CD4-positive, alpha-beta T cell treated with Interleukin-1 beta for 1 hour (primary cell): ENCODE data around the gene SPRED2.

Source experiments
- DNase-seq, 2 donors: peaks; one replicate each; pipeline ENCODE4 v3.0.0-alpha.2; 2020 to 2022

Gene SPRED2

DNA sequence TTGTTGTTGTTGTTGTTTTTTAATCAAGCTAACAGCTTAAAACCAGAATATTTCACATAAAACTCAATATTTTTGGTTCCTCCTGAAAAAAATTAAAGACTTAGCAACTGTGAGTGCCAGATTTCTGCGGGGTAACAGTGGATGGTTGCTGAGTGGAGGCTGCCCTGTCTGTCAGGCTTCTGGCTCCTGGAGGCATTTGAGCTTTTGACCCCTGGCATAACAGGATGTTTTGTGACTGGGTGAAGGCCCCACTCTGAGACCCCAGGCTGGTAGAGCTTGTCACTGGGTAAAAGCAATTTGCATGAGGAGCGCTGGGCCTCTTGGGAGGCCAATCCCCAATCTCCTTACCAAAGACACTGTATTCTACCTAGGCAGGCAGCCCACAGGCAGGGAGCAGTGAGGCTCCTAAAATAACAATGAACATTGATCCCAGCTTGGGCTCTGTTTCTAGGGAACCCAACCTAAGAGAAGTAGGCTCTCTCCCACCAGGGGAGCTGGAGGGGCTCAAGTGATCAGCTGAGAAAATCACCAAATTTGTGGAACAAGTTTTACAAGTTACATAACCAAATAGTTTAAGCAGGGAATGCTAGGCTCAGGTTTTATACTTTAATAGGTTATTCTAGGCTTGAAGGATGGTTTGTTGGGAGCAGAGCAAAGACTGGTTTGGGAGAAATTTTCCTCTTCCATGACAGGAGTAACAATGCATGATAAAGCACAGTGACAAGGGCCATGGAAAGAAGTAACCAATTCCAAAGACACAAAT lies 5.9 kb upstream of the SPRED2 start:
- no peak for DNase-seq

DNA sequence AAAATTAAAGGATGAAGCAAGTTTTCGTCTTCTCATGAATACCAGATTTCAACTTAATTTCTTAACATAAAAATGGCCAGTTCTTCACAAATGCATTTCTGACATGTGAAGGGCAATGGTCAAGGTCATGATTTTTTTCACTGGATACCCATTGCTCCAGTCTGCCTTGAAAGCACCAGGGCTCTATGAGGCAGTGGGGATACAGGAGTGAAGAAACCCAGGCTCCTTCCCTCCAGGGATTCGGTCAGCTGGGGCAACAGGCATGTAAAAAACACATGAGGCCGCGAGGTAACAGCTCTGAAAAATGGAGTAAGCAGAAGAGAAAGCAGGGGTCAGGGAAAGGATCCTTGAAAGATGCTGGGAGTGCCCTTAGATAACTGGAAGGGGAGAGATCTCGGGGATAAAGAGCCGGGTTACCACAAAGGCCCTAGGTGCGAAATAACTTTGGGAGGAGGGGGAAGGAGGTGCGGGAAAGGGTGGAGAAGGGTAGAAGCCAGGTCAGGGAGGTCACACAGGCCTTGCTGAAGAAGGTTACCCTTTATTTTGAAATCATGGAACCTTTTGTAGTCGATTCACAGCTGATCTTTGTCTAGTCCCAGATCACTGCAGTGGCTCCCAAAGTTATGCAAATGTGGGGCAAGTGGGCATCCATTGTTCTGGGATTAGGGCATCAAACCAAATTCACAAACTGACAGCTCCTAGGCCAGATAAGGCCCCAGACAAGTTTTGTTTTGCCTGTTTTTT lies 5.2 kb upstream of the SPRED2 start:
- DNase-seq = no peak

DNA sequence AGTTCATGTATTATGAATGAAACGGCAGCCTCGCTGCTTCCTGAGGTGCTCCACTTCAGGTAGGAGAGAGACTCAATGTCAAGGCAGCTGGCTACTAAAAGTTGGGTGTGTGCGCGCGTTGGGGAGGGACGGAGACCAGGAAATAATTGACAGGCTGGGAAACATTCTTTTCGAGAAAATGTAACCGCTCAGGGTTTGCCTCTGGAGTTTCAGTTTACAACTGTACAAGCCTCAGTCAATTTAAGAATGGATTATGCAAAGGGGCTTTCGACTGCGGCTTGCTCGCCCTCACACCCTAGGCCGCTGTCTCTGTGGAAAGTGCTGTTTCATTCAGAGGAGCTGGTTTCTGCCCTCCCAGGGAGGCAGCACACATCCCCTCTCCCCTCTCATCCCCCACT lies 4.4 kb upstream of the SPRED2 start:
- peak in 1 of 2 donors; percentile 15 for DNase-seq

DNA sequence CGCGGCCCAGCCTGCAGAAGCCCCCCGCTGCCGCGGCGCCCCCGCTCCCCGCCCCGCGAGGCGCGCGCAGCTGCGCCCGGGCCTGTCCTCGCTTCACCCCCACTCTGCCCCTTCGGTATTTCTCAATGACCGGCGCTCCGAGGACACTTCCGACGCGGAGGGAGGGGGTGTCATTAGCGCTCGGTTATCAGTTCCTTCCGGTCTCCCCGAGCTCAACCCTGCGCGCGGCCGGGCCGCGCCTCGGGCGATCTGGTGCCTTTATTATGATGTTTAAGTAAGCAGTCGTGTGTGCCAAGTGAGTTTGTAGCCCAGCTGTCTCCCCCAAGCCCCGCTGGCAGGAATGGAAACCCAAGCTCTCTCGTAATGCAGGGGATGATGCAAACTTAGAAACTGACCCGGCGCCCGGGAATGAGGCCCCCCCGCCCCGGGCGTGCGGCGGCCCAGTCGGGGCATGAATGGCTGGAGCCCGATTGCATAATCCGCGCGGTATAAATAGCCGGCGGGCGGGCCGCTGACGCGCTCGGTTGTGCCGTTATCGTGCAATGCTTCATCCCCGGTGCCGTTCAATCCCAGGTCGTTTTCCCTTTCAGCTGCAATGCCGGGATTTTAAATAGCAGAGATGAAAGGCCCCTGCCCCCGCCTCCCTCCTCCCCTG lies 3.9 kb upstream of the SPRED2 start:
- DNase-seq = peak; percentile 47 to 66

DNA sequence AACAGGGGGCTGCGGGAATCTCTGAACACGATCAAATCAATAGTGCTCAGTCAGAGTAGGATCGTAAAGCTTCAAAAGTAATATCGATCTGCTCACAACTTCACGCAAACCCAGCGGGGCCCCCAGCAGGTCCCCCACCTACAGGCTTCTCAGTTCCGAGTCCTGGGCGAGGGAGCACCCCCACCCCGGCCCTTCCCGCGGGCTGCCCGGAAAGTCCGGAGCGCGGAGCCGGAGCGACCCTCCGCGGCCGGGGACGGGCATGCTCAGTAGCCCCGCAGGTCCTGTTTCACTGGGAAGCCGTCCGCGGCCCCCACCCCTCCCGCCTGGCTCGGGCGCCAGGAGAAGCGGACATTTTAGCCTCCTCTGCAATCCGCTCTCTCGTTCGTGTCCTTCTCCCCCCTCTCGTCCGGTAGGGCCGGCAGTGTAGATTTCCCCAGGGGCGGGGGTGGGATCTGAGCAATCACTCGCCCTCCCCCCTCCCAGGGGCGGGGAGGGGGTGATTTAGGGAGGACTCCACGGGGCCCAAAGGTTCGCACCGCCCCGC lies 3.3 kb upstream of the SPRED2 start:
- DNase-seq = peak; percentile 26 to 41

DNA sequence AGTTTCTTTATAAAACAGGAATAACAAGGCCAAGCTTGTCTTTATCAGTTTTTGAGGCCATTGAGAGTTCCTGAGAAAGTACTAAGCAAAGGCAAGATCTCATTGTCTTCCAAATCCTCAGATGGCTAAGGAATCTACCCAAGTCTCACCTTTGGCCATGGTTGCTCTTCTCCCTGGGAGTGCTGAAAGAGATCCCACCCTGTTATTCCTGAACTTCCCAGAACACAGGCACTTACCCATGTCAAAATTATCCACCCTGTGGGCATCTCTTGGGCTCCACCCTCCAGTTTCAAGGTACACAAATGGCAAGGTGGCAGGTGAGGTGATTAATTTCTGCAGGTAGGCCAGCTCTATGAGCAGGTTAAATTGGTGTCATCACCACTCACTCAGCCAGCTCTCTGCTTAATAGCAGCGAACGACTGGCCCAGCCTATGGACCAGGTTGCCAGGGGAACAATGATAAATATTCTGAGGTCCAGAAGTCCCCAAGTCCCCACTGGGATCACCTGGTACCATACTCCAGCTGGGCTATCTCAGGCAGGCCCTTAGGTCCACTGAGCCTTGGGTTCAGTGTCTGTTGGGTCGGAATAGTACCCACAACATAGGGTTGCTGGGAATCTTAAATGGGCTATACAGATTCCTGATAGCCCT lies 2.3 kb upstream of the SPRED2 start:
- DNase-seq = no peak

DNA sequence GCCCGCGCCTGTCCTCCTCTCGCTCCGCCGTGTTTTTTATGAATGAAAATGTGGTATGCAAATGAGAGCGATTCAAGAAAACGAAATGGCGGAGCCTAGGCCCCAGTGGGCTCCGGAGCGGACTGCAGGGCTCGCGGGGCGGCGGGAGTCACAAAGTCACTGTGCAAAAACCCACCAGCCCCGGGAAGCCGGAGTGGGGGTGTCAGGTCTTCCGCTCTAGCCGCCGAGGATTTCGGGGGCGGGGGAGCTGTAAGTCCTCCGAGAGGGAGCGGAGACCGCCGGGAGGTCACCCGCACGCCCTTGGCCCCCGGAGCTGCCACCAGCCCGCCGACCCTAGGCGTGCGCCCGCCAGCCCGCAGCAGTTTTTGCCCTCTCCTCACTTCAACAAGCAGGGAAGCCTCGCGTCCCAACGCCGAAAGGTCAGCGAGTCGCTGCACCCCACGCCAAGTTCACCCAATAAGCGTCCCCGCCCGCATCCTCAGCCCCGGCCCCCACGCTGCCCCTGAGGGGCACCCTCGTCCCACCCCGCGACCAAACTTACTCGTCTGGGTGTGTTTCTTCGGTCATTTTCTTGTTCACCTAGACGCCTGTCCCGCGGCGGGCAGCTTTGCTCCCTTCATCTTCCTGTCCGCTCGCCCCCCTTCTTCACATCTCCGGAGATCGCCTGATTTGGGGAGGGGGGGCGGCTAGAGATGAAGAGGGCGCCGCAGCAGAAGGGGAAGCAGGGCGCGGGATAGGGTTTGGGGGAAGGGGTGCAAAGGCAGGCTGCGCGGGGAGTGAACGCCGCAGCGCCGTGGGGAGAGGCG lies 775 bp downstream of the SPRED2 start:
- DNase-seq = peak; percentile 25 to 44

DNA sequence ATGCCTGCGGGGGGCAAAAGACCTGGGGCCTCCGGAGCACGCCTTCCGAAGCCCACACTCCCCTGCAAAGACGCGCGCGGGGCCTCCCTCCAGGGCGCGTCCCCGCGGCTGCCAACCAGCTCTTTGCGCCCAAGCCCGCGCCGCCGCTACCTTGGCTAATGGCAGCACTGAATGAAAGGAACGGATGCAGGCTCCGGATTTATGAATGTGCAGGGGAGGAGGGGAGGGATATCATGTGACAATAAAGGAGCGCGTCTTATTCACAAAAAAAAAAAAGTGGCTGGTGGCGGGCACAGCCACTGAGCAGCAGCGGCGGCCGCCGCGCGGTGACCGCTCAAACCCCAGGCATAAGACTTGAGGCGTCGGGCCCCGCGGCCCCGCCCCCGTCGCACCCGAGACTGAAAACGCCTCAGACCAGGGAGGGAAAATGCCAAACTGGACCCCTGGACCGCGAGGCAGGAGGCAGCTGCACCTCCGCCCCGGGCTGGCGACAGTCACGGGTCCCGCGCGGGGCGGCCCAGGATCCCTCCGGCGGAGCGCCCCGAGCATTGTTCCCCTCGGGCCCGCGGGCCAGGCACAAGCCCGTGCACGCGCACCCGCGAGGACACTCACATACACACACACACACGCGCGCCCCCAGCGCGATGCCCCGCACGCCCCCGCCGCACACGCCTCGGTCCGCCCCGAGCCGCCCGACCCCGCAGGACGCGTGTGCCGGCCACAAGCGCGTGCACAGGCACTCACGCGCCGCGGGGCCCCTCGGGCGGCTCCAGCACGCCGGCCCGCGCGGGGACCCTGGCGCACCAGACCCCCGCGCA lies 1.6 kb downstream of the SPRED2 start:
- DNase-seq = peak; percentile 56 to 68

DNA sequence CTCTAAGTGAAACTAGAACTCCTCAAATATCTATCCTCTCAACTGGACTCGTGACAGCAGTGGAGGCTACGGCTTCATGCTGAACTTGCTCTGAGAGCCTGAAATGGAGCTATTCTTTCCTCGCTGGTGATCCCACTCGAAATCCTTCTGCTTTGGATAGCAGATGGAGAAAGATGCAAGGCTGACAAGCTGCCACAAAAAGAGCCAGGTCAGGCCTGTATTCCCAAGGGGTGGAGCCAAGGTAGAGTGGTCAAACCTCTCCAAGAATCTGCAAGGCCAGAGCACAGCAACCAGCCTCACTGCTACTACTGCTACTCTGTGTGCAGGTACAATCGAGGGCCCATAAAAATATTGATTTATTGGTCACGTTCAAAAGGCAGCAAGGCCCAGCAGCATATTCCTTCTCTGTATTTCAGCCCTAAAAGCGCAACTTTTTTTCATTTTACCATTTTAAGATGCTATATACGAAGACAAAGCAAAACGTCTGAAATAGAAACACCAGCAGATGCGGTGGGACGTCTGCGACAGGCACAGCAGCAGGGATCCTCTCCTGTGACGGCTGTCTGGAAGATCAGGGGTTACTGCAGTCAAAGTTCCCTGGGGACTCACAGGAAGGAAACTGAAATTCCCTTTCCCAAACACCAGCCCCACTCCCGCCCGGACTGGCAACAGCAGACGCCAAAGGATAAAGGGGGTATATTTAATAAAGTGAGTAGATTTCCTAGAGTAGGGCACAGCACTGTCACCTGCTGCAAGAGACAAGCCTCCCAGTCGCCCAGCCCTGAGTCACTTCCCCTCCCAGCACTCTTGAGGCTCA lies 2.4 kb downstream of the SPRED2 start:
- DNase-seq = no peak

DNA sequence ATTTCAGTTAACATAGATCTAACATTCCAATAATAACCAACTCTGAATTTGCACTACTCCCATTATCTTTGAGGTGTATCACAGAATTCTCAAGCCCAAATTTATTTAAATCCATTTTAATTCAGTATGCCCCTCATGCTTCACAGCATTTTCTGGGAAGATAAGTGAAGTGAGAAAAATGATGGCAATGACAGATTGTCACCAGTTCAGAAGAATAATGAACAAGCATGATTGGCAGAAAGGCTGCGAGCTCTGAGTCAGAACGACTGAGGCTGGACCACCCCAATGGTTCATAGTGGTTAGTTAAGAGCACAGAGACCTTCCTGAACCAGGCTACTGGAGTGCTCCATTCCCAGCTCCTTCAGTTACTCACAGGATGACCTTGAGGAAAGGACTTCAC lies 4.9 kb downstream of the SPRED2 start:
- DNase-seq = no peak

DNA sequence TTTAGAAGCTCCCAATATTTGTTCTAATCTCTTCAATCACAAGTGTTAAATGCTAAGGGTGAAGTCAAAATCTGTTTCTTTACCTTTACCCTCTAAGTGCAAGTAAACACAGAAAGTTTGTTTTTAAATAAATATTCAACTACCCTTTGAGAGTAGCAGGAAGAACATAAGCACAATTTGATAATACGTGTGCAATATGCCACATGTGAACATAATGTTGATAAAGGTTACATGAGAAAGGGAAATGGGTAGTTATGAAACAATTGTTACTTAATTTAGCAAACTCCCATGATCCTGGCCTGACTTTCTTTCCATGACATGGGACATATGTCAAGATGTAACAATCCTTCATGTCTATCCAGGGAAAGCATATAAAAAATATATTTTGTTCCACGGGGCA lies 7.1 kb downstream of the SPRED2 start:
- DNase-seq = no peak

DNA sequence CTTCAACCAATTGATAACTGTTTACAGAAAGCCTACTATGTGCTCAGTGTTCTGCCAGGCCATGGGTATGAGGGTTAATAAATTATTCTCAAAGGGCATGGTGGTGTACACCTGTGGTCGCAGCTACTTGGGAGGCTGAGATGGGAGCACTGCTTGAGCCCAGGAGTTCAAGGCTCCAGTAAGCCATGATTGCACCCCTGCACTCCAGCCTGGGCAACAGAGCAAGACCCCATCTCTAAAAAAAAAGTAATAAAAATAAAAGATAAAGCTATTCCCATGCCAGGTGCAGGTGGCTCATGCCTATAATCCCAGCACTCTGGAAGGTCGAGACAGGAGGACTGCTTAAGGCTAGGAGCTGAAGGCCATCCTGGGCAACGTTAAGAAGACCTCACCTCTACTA lies 8.0 kb downstream of the SPRED2 start:
- no peak for DNase-seq

DNA sequence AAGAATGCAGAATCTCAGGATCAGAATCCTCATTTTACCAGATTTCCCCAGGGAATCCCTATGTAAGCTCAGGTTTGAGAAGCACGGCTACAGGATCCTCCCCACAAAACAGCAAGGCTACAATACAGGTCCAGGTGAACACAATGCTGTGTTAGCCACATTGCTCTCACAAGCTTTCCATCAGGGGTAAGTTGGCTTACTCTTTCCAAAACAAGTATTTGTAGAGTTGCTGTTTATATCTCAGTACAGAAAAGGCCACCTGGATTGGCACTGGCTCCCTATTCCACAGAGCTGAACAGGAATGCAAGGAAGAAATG lies 11.0 kb downstream of the SPRED2 start:
- no peak for DNase-seq

DNA sequence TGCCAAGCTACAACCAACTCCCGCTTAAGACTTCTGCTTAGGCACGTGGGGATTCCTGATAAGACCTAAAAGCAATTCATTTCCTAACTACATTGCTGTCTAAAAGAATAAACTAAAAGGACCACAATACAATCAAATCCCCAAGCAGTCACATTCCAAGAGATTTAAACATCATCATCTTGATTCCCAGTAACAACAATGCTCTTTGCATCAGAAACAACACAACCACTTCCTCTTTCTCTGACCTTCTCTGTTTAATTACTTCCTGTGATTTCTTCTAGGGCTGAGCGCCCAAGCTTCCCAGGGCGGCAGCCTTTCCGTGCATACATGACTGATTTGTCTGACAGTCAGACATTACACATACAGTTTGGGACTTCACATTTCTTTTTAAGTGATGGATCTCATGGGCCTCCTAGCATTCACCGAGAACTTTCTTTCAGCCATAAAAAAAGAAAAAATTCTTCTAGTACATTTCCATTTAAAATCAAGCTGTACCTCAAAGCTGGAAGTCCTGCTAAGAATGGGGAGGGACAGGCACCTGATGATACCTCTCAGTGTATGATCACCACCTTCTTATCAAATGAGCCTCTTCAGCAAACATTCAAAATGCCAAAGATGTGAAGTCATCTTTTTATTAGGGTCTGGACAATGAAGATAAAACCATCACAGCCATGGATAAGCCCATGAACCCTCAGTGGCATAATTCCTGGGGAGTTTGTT lies 11.5 kb downstream of the SPRED2 start:
- peak in 1 of 2 donors; percentile 43 for DNase-seq

DNA sequence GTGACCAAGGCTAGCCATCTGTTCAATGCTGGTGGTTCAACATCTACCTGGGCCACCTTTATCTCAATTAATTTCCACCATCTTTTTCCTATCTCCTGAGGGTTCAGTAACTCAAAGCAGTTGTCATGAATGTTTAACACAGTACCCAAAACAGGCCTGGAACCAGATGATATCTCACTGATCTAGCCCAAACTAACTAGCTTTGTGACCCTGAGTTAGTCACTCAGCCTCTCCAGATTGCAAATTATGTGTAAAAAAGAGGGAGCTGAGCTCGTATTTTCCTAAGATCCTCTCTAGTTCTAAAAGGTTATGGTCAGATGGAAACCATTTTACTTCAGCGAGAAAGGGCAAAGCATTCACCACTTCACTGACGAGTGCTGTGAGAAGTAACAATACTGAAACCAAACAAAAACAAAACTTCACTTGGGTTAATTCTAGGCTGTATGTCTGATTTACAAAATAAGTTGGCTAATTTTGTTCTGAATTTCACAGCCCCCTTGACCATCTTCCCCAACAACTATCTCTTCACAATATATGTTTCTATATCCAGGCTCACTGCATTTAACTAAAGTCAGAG lies 14.8 kb downstream of the SPRED2 start:
- DNase-seq = no peak

DNA sequence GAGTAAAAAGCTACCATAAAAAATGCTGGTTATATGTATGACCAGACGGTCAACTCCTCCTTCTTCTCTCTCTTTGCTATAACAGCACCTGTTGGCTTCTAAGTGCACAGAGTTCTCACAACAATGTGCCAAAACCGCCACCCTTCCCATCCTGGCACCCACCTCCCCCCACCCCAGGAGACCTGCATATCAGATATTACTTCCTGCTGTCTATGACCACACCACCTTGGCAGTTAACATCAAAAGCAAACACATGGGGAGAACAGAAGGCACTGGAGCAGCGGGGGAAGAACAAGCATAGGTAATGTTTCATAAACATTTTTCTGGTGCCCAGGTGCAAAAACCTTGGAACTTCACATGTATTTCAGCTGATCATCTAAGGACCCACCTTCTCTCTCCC lies 15.5 kb downstream of the SPRED2 start:
- DNase-seq = no peak

DNA sequence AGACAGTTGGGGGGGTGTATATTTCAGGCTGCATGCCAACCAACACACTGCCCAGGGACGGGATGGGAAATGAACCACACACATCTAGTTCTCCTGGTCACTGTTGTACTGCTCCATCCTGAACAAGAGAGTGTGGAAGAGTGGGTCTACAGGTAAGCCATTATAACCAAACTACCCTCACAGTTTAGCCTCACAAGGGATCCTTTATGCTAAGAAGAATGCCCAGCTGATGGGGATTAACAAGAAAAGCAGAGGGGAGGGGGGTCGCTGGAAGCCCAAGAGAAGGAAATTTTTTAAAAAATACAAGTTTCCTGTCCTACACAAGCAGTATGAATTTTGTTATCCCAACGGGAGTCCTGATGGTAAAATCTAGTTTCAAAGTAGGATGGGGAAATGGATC lies 16.1 kb downstream of the SPRED2 start:
- no peak for DNase-seq

DNA sequence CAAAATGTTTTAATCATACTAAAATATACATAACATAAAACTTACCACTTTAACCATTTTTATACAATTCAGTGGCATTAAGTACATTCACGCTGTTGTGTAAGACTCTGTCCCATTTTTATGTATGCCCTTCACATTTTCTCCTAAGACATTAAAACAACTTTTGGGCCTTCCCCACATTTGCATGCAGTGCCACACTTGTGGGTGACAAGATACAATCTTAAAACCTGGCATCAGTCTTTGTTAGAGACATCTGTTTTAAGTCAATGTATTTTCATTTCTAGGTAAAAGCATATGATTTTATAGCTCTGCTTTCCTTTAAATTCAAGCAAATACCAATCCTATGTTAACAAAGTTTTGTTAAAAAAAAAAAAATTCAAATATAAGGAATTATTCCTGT lies 17.3 kb downstream of the SPRED2 start:
- DNase-seq = no peak

DNA sequence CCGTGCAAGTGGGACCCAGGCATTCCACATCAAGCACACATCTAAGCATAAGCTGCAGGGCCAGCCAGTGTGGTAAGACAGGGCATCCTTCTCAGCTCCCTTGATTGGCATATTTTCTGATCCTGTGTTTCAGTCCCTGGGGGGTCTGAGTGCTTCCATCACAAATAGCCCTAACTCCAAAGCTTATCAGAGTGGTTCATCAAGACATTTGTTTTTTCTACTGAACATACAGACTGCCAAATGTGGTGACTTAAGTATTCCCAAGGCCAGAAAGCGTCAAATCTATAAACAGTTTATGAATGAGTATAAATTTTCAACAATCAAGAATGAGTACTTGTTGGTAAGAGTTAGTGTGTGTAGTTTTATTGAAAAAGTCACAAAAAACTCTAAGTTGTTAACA lies 18.8 kb downstream of the SPRED2 start:
- DNase-seq = no peak

DNA sequence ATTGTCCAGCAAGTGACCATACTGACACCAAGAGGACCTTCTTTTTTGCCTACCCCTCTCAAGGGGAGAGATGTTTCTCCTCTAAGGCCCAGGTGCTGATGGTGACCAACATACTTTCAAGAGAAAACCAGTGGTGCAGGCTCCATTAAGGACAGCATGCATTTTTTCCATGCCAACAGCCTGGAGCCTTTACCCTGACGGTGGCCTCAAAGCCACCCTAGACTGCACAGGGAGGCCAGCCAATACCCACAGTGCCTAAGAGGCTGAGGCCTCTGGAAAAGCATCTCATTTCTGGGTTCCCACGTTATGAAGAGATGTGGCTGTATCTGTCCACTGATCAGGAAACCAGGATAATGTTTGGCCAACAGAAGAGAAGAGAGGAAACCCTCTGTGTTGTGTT lies 19.3 kb downstream of the SPRED2 start:
- no peak for DNase-seq
